B cell (primary cell): ENCODE measurements around the gene RNASET2.

Experiments used
- EZH2 ChIP-seq: IDR thresholded peaks from 2 replicates; pipeline ENCODE4 v1.6.1; 2012; ENCODE audit warnings: borderline replicate concordance, low read depth, mild to moderate bottlenecking, moderate library complexity, low read length; ENCODE audit not compliant: insufficient read depth, poor library complexity, severe bottlenecking
- TF ChIP-seq, protein P1 (sequence below): fragments of 200-600 bp; IDR thresholded peaks from one replicate; pipeline ENCODE4 v1.8.0; 2022; ENCODE audit warnings: antibody characterized with exemption, mild to moderate bottlenecking

DNA sequence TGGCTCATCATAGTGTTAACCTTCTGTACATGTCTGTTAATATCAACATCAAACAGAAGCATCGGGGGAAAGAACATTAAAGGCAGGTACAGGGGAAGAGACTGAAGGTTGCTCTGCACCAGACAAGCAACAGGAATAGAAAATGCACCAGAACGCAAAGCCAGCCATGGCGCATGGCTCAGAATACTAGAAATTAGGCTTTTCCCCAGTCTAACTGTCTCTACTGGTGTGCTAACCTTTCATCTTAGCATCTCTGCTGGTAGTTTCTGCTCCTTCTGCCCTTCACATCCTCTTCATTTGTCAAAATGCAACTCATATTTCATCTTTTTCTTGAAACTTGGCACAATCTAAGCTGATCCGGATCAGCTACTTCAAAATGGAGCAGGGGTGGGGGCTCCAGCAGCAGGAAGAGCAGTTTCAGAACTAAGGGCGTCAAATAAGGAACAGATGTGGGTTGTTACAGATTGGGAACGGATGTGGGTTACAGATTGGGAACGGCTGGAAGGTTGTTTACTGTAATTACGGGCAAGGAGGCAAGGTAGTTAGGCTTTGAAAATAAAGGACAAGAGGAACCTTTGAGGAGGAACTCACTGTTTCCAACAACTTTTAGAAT lies 13.1 kb upstream of the RNASET2 start:
- TF ChIP-seq, protein P1, sequence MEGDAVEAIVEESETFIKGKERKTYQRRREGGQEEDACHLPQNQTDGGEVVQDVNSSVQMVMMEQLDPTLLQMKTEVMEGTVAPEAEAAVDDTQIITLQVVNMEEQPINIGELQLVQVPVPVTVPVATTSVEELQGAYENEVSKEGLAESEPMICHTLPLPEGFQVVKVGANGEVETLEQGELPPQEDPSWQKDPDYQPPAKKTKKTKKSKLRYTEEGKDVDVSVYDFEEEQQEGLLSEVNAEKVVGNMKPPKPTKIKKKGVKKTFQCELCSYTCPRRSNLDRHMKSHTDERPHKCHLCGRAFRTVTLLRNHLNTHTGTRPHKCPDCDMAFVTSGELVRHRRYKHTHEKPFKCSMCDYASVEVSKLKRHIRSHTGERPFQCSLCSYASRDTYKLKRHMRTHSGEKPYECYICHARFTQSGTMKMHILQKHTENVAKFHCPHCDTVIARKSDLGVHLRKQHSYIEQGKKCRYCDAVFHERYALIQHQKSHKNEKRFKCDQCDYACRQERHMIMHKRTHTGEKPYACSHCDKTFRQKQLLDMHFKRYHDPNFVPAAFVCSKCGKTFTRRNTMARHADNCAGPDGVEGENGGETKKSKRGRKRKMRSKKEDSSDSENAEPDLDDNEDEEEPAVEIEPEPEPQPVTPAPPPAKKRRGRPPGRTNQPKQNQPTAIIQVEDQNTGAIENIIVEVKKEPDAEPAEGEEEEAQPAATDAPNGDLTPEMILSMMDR, result no peak
- TF ChIP-seq EZH2, result no peak
